ENCODE data around the gene ALOX5AP. TPM values are rescaled to one million over a fixed set of nuclear protein-coding genes. Genes with fewer than 3 reads are reported as not detected.

ALOX5AP gene
- total and polyA plus RNA-seq, 2 experiments from 2014 or later = 0.49 TPM; not detected in 1

GRCh38 chr13:30720172-30720869 is 15.0 kb upstream of the ALOX5AP start:
- Histone ChIP-seq H3K9me3 (ENCODE audit: low read depth) (no peaks in the 10 kb centered on the region), H3K9me2 (ENCODE audit: insufficient read depth) (no peaks in the 10 kb centered on the region), H3K27me3 (replicated peaks; ENCODE audit: insufficient read depth) (no peaks in the 10 kb centered on the region), H3K27ac (no peak overlapping the region), H4K20me1 (ENCODE audit: insufficient read depth) (no peaks in the 10 kb centered on the region), H3K79me2 (ENCODE audit: insufficient read depth) (no peaks in the 10 kb centered on the region), H3F3A (ENCODE audit: insufficient read depth) (peaks cover 21% of the 10 kb centered on the region), H3K4me1 (ENCODE audit: insufficient read depth) (peaks cover 26% of the 10 kb centered on the region), H3K9ac (no peak overlapping the region), H3K4me2 (ENCODE audit: unreplicated experiment) (no peak overlapping the region), H2AFZ (no peak overlapping the region), H3K36me3 (ENCODE audit: low read depth) (no peaks in the 10 kb centered on the region), H3K4me3 (no peak overlapping the region)
- peak; percentile 36 for DNase-seq
- WGBS, 2 experiments (ENCODE audit: low coverage in 1 of 2, low lambda C conversion rate in 2 of 2, missing lambda C conversion rate in 2 of 2) = 99 to 100% methylated on average over 3 of the region's 3 CpGs
- in situ Hi-C loops (cut with MboI) = no loop called here
- TF ChIP-seq EZH2phosphoT487 (IDR thresholded peaks at IDR 0.05; ENCODE audit: insufficient read depth, low read depth) (no peak), EZH2 (IDR thresholded peaks at IDR 0.05; ENCODE audit: insufficient read depth, poor library complexity, severe bottlenecking) (no peak)

GRCh38 chr13:30721936-30722335 is 13.4 kb upstream of the ALOX5AP start:
- no peak overlapping the region for H3K4me3 ChIP-seq
- H2AFZ ChIP-seq = no peak overlapping the region
- no peaks in the 10 kb centered on the region for H3K27me3 ChIP-seq (replicated peaks; ENCODE audit: insufficient read depth)
- H3K9ac ChIP-seq = no peak overlapping the region
- TF ChIP-seq EZH2 (IDR thresholded peaks at IDR 0.05; ENCODE audit: insufficient read depth, poor library complexity, severe bottlenecking) (no peak), EZH2phosphoT487 (IDR thresholded peaks at IDR 0.05; ENCODE audit: insufficient read depth, low read depth) (no peak)
- no peak for DNase-seq
- H4K20me1 ChIP-seq (ENCODE audit: insufficient read depth) = no peaks in the 10 kb centered on the region
- no peak overlapping the region for H3K27ac ChIP-seq
- H3K36me3 ChIP-seq (ENCODE audit: low read depth) = no peaks in the 10 kb centered on the region
- no peaks in the 10 kb centered on the region for H3K79me2 ChIP-seq (ENCODE audit: insufficient read depth)
- no peak overlapping the region for H3K4me2 ChIP-seq (ENCODE audit: unreplicated experiment)
- WGBS, 2 experiments (ENCODE audit: low coverage in 1 of 2, low lambda C conversion rate in 2 of 2, missing lambda C conversion rate in 2 of 2) = 72 to 76% methylated on average over 4 of the region's 4 CpGs
- H3K4me1 ChIP-seq (ENCODE audit: insufficient read depth) = peaks cover 33% of the 10 kb centered on the region
- no peaks in the 10 kb centered on the region for H3K9me2 ChIP-seq (ENCODE audit: insufficient read depth)
- in situ Hi-C loops (cut with MboI) = no loop called here
- peaks cover 21% of the 10 kb centered on the region for H3F3A ChIP-seq (ENCODE audit: insufficient read depth)
- H3K9me3 ChIP-seq (ENCODE audit: low read depth) = no peaks in the 10 kb centered on the region

- Histone ChIP-seq H3K9ac (no peak overlapping the region), H2AFZ (no peak overlapping the region), H3K4me1 (ENCODE audit: insufficient read depth) (peaks cover 33% of the 10 kb centered on the region), H3K79me2 (ENCODE audit: insufficient read depth) (no peaks in the 10 kb centered on the region), H3K9me3 (ENCODE audit: low read depth) (no peaks in the 10 kb centered on the region), H3K4me3 (no peak overlapping the region), H3K9me2 (ENCODE audit: insufficient read depth) (no peaks in the 10 kb centered on the region), H3K4me2 (ENCODE audit: unreplicated experiment) (no peak overlapping the region), H3K36me3 (ENCODE audit: low read depth) (no peaks in the 10 kb centered on the region), H3F3A (ENCODE audit: insufficient read depth) (peaks cover 21% of the 10 kb centered on the region), H4K20me1 (ENCODE audit: insufficient read depth) (no peaks in the 10 kb centered on the region), H3K27me3 (replicated peaks; ENCODE audit: insufficient read depth) (no peaks in the 10 kb centered on the region), H3K27ac (no peak overlapping the region)
- in situ Hi-C loops (cut with MboI) = no loop called here
- no peak for DNase-seq
- WGBS, 2 experiments (ENCODE audit: low coverage in 1 of 2, low lambda C conversion rate in 2 of 2, missing lambda C conversion rate in 2 of 2) = 90 to 100% methylated on average over 2 of the region's 2 CpGs
- TF ChIP-seq EZH2phosphoT487 (IDR thresholded peaks at IDR 0.05; ENCODE audit: insufficient read depth, low read depth) = no peak
- TF ChIP-seq EZH2 (IDR thresholded peaks at IDR 0.05; ENCODE audit: insufficient read depth, poor library complexity, severe bottlenecking) = no peak
Measured at GRCh38 chr13:30722361-30722760, 13.0 kb upstream of the ALOX5AP start.

GRCh38 chr13:30724778-30725177 is 10.6 kb upstream of the ALOX5AP start:
- H3F3A ChIP-seq (ENCODE audit: insufficient read depth) = peaks cover 10% of the 10 kb centered on the region
- no peaks in the 10 kb centered on the region for H3K9me2 ChIP-seq (ENCODE audit: insufficient read depth)
- no peak overlapping the region for H3K4me2 ChIP-seq (ENCODE audit: unreplicated experiment)
- H3K27me3 ChIP-seq (replicated peaks; ENCODE audit: insufficient read depth) = no peaks in the 10 kb centered on the region
- DNase-seq = no peak
- no peak overlapping the region for H2AFZ ChIP-seq
- H3K36me3 ChIP-seq (ENCODE audit: low read depth) = no peaks in the 10 kb centered on the region
- H3K9me3 ChIP-seq (ENCODE audit: low read depth) = no peaks in the 10 kb centered on the region
- H3K9ac ChIP-seq = no peak overlapping the region
- no peaks in the 10 kb centered on the region for H3K79me2 ChIP-seq (ENCODE audit: insufficient read depth)
- H3K4me1 ChIP-seq (ENCODE audit: insufficient read depth) = peaks cover 19% of the 10 kb centered on the region
- TF ChIP-seq EZH2phosphoT487 (IDR thresholded peaks at IDR 0.05; ENCODE audit: insufficient read depth, low read depth) (no peak), EZH2 (IDR thresholded peaks at IDR 0.05; ENCODE audit: insufficient read depth, poor library complexity, severe bottlenecking) (no peak)
- no peak overlapping the region for H3K4me3 ChIP-seq
- no peak overlapping the region for H3K27ac ChIP-seq
- H4K20me1 ChIP-seq (ENCODE audit: insufficient read depth) = no peaks in the 10 kb centered on the region
- 86 to 88% methylated on average over 3 of the region's 3 CpGs for WGBS, 2 experiments (ENCODE audit: low coverage in 1 of 2, low lambda C conversion rate in 2 of 2, missing lambda C conversion rate in 2 of 2)
- in situ Hi-C loops (cut with MboI) = no loop called here

Data from GM23248 (cell line).